MM.1S (cell line): ENCODE results near the gene ABCF3.

ENCODE experiments used
- EZH2 ChIP-seq: fragments of 300-600 bp; sonication (generic); optimal IDR thresholded peaks from 2 replicates; pipeline ENCODE3; 2017; ENCODE audit warnings: low read depth, mild to moderate bottlenecking, antibody characterized with exemption, low read length, mixed read lengths
- TF ChIP-seq, protein P1 (sequence below): fragments of 300-600 bp; sonication (generic); IDR thresholded peaks from 2 replicates; pipeline ENCODE4 v1.5.1; 2016; ENCODE audit warnings: antibody characterized with exemption, low read length, mixed read lengths

DNA sequence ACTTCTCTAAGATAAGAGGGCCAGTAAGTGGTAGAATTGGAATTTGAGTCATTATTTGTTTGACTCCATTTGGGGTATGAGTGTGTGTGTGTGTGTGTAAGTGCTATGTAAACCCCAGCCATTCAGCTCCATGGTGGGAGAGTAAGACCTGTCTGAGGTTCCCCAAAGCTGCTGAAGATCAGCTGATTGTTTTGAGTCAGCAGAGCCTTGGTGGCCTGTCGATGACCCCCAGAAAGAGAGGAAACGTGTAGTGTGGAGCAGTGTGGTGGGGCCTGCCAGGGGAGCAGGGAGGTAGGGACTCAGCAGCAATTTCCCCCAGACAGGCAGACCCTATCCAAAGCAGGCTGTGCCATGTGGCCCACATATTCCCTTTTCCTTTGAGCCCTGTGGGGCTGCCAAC lies 25.5 kb upstream of the ABCF3 start:
- TF ChIP-seq, protein P1, sequence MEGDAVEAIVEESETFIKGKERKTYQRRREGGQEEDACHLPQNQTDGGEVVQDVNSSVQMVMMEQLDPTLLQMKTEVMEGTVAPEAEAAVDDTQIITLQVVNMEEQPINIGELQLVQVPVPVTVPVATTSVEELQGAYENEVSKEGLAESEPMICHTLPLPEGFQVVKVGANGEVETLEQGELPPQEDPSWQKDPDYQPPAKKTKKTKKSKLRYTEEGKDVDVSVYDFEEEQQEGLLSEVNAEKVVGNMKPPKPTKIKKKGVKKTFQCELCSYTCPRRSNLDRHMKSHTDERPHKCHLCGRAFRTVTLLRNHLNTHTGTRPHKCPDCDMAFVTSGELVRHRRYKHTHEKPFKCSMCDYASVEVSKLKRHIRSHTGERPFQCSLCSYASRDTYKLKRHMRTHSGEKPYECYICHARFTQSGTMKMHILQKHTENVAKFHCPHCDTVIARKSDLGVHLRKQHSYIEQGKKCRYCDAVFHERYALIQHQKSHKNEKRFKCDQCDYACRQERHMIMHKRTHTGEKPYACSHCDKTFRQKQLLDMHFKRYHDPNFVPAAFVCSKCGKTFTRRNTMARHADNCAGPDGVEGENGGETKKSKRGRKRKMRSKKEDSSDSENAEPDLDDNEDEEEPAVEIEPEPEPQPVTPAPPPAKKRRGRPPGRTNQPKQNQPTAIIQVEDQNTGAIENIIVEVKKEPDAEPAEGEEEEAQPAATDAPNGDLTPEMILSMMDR: no peak
- TF ChIP-seq EZH2: no peak
